ENCODE data around the gene CCDC81. TPM values are rescaled to one million over a fixed set of nuclear protein-coding genes. Genes with fewer than 3 reads are reported as not detected.
A peak's percentile ranks its signal among the peaks of the same experiment; 100 is the strongest.
"Not testable (repeated sequence)": the region's sequence is repeated elsewhere in the genome, so short reads cannot be mapped to it uniquely, and the experiment has no call there.

CCDC81 gene
- under 1 TPM; 0.64 to 0.94 TPM for total RNA-seq

- no peak for DNase-seq
- Mint-ChIP-seq H3K9me3 (peaks cover 4% of the 10 kb centered on the region), H3K4me1 (no peaks in the 10 kb centered on the region), H3K4me3 (no peak within 1 kb of the TSS), H3K27me3 (peaks cover 16% of the 10 kb centered on the region), H3K27ac (no peak within 1 kb of the TSS), H3K36me3 (ENCODE audit: low read depth) (no peaks in the 10 kb centered on the region)
- ChIA-PET POLR2A (no interaction called here), CTCF (no interaction called here)
These were observed at the start of gene CCDC81 for GRCh38 chr11:86374586-86374985. Gene CCDC81, plus strand, starts transcription at chr11:86374887. Its CDS starts 277 bp downstream, at chr11:86375164.

GRCh38 chr11:86335131-86335767 is 39.4 kb upstream of the CCDC81 start:
- POLR2A ChIA-PET: interaction anchor here (0.6 kb wide), 1 partner anchor 79 kb away, joined by 4 read pairs; no protein-coding TSS in a partner anchor
- CTCF ChIA-PET: interaction anchor here (0.6 to 1.5 kb wide), 3 partner anchors 18 to 99 kb away, joined by 4 read pairs; no protein-coding TSS in a partner anchor
- no peak for DNase-seq
- Mint-ChIP-seq H3K36me3 (ENCODE audit: low read depth) (peaks cover 64% of the 10 kb centered on the region), H3K27ac (peak overlapping the region; percentile 27), H3K9me3 (peaks cover 10% of the 10 kb centered on the region), H3K4me1 (peaks cover 4% of the 10 kb centered on the region), H3K4me3 (no peak overlapping the region), H3K27me3 (no peaks in the 10 kb centered on the region)

- no peaks in the 10 kb centered on the region for H3K27me3 Mint-ChIP-seq
- no peak overlapping the region for H3K4me3 Mint-ChIP-seq
- peaks cover 10% of the 10 kb centered on the region for H3K9me3 Mint-ChIP-seq
- no peak for DNase-seq
- ChIA-PET CTCF (no interaction called here), POLR2A (no interaction called here)
- peaks cover 69% of the 10 kb centered on the region for H3K36me3 Mint-ChIP-seq (ENCODE audit: low read depth)
- H3K4me1 Mint-ChIP-seq: peaks cover 4% of the 10 kb centered on the region
- H3K27ac Mint-ChIP-seq: peak overlapping the region; percentile 46
These were observed 37.5 kb upstream of the CCDC81 start for GRCh38 chr11:86337227-86337626.

- no peak overlapping the region for H3K4me3 Mint-ChIP-seq
- ChIA-PET CTCF (interaction anchor here (0.6 to 0.8 kb wide), 2 partner anchors 9 to 54 kb away, joined by 3 to 7 read pairs; no protein-coding TSS in a partner anchor), POLR2A (no interaction called here)
- peaks cover 43% of the 10 kb centered on the region for H3K36me3 Mint-ChIP-seq (ENCODE audit: low read depth)
- no peak for DNase-seq
- H3K27ac Mint-ChIP-seq: no peak overlapping the region
- peaks cover 3% of the 10 kb centered on the region for H3K9me3 Mint-ChIP-seq
- H3K4me1 Mint-ChIP-seq: no peaks in the 10 kb centered on the region
- H3K27me3 Mint-ChIP-seq: no peaks in the 10 kb centered on the region
These were observed 33.3 kb upstream of the CCDC81 start for GRCh38 chr11:86341382-86341781.

GRCh38 chr11:86346513-86346912 is 28.2 kb upstream of the CCDC81 start:
- no peak overlapping the region for H3K4me3 Mint-ChIP-seq
- ChIA-PET POLR2A (no interaction called here), CTCF (interaction anchor here (0.7 kb wide), 2 partner anchors 48 to 491 kb away, joined by 3 read pairs; partner anchors contain the start of gene CCDC83)
- H3K4me1 Mint-ChIP-seq: no peaks in the 10 kb centered on the region
- H3K9me3 Mint-ChIP-seq: no peaks in the 10 kb centered on the region
- no peaks in the 10 kb centered on the region for H3K27me3 Mint-ChIP-seq
- H3K27ac Mint-ChIP-seq: no peak overlapping the region
- H3K36me3 Mint-ChIP-seq (ENCODE audit: low read depth): peaks cover 13% of the 10 kb centered on the region
- DNase-seq: no peak

GRCh38 chr11:86355256-86355655 is 19.4 kb upstream of the CCDC81 start:
- Mint-ChIP-seq H3K27ac (no peak overlapping the region), H3K9me3 (no peaks in the 10 kb centered on the region), H3K4me1 (no peaks in the 10 kb centered on the region), H3K36me3 (ENCODE audit: low read depth) (peaks cover 2% of the 10 kb centered on the region), H3K27me3 (no peaks in the 10 kb centered on the region), H3K4me3 (no peak overlapping the region)
- POLR2A ChIA-PET: no interaction called here
- CTCF ChIA-PET: no interaction called here
- no peak for DNase-seq

- H3K4me3 Mint-ChIP-seq; POLR2A ChIA-PET; DNase-seq; H3K4me1 Mint-ChIP-seq; H3K27me3 Mint-ChIP-seq; H3K36me3 Mint-ChIP-seq (ENCODE audit: low read depth); CTCF ChIA-PET; H3K9me3 Mint-ChIP-seq; H3K27ac Mint-ChIP-seq: not testable (repeated sequence)
These were observed 17.3 kb upstream of the CCDC81 start for GRCh38 chr11:86357412-86357811.

- no peak for DNase-seq
- ChIA-PET CTCF (no interaction called here), POLR2A (no interaction called here)
- peaks cover 3% of the 10 kb centered on the region for H3K9me3 Mint-ChIP-seq
- H3K4me3 Mint-ChIP-seq: no peak overlapping the region
- no peak overlapping the region for H3K27ac Mint-ChIP-seq
- H3K4me1 Mint-ChIP-seq: no peaks in the 10 kb centered on the region
- H3K36me3 Mint-ChIP-seq (ENCODE audit: low read depth): no peaks in the 10 kb centered on the region
- no peaks in the 10 kb centered on the region for H3K27me3 Mint-ChIP-seq
These were observed 16.0 kb upstream of the CCDC81 start for GRCh38 chr11:86358720-86359119.

GRCh38 chr11:86360775-86361395 is 13.8 kb upstream of the CCDC81 start:
- H3K27ac Mint-ChIP-seq: no peak overlapping the region
- no peaks in the 10 kb centered on the region for H3K27me3 Mint-ChIP-seq
- no peak overlapping the region for H3K4me3 Mint-ChIP-seq
- DNase-seq: no peak
- ChIA-PET CTCF (interaction anchor here (1.2 kb wide), 1 partner anchor 10 kb away, joined by 3 read pairs; no protein-coding TSS in a partner anchor), POLR2A (no interaction called here)
- peaks cover 3% of the 10 kb centered on the region for H3K9me3 Mint-ChIP-seq
- no peaks in the 10 kb centered on the region for H3K36me3 Mint-ChIP-seq (ENCODE audit: low read depth)
- no peaks in the 10 kb centered on the region for H3K4me1 Mint-ChIP-seq

GRCh38 chr11:86363424-86363823 is 11.3 kb upstream of the CCDC81 start:
- CTCF ChIA-PET: interaction anchor here (0.7 kb wide), 1 partner anchor 509 kb away, joined by 4 read pairs; the partner anchor contains the start of gene CCDC83
- no peaks in the 10 kb centered on the region for H3K4me1 Mint-ChIP-seq

GRCh38 chr11:86365546-86365945 is 9.1 kb upstream of the CCDC81 start:
- DNase-seq: no peak
- H3K27ac Mint-ChIP-seq: no peak overlapping the region
- peaks cover 3% of the 10 kb centered on the region for H3K9me3 Mint-ChIP-seq
- H3K27me3 Mint-ChIP-seq: no peaks in the 10 kb centered on the region
- H3K4me1 Mint-ChIP-seq: no peaks in the 10 kb centered on the region
- H3K4me3 Mint-ChIP-seq: no peak overlapping the region
- POLR2A ChIA-PET: no interaction called here
- no peaks in the 10 kb centered on the region for H3K36me3 Mint-ChIP-seq (ENCODE audit: low read depth)
- CTCF ChIA-PET: no interaction called here

More at GRCh38 chr11:86363424-86363823, 11.3 kb upstream of the CCDC81 start:
- Mint-ChIP-seq H3K27ac (no peak overlapping the region), H3K36me3 (ENCODE audit: low read depth) (no peaks in the 10 kb centered on the region), H3K27me3 (no peaks in the 10 kb centered on the region), H3K4me3 (no peak overlapping the region), H3K9me3 (peaks cover 3% of the 10 kb centered on the region)
- DNase-seq: no peak
- POLR2A ChIA-PET: no interaction called here

- H3K9me3 Mint-ChIP-seq: no peaks in the 10 kb centered on the region
- no peak overlapping the region for H3K4me3 Mint-ChIP-seq
- H3K27me3 Mint-ChIP-seq: peaks cover 6% of the 10 kb centered on the region
- ChIA-PET CTCF (interaction anchor here (1.2 to 2.0 kb wide), 2 partner anchors 11 to 35 kb away, joined by 4 to 5 read pairs; no protein-coding TSS in a partner anchor), POLR2A (no interaction called here)
- no peak overlapping the region for H3K27ac Mint-ChIP-seq
- no peak for DNase-seq
- H3K36me3 Mint-ChIP-seq (ENCODE audit: low read depth): no peaks in the 10 kb centered on the region
- H3K4me1 Mint-ChIP-seq: no peaks in the 10 kb centered on the region
These were observed 5.0 kb upstream of the CCDC81 start for GRCh38 chr11:86369668-86370067.

GRCh38 chr11:86370171-86370570 is 4.5 kb upstream of the CCDC81 start:
- ChIA-PET CTCF (interaction anchor here (2.0 kb wide), 1 partner anchor 36 kb away, joined by 5 read pairs; no protein-coding TSS in a partner anchor), POLR2A (no interaction called here)
- no peak overlapping the region for H3K27ac Mint-ChIP-seq

More at GRCh38 chr11:86370171-86370570, 4.5 kb upstream of the CCDC81 start:
- Mint-ChIP-seq H3K9me3 (no peaks in the 10 kb centered on the region), H3K27me3 (peaks cover 6% of the 10 kb centered on the region), H3K36me3 (ENCODE audit: low read depth) (no peaks in the 10 kb centered on the region), H3K4me1 (no peaks in the 10 kb centered on the region), H3K4me3 (no peak overlapping the region)
- DNase-seq: no peak
